Naive B cell (primary cell): ENCODE measurements around the gene MIA2. TPM values are rescaled to one million over a fixed set of nuclear protein-coding genes. Genes with fewer than 3 reads are reported as not detected.
A peak's percentile ranks its signal among the peaks of the same experiment; 100 is the strongest.

Experiments used
- ATAC-seq, 2 donors: fragments of 150-1000 bp; cut with Tn5 transposase; 2 replicates each; pipeline ENCODE4 v1.10.0; 2021; ENCODE audit warnings: low read depth in 2 of 2, mild to moderate bottlenecking in 2 of 2, moderate library complexity in 2 of 2
- DNase-seq: peaks from one replicate; pipeline ENCODE4 v3.0.0; 2022
- H3K27ac Mint-ChIP-seq, 6 donors: one replicate each; pipeline ENCODE4 v1.8.0; 2020 to 2022; ENCODE audit warnings: mild to moderate bottlenecking in 6 of 6, mixed read lengths in 6 of 6, moderate library complexity in 5 of 6, inconsistent platforms in 2 of 6
- H3K27me3 Mint-ChIP-seq, 3 donors: one replicate each; pipeline ENCODE4 v1.8.0; 2021 to 2022; ENCODE audit warnings: mixed read lengths in 3 of 3, mild to moderate bottlenecking in 1 of 3
- H3K36me3 Mint-ChIP-seq, 2 donors: one replicate each; pipeline ENCODE4 v1.8.0; 2020 to 2022; ENCODE audit warnings: mixed read lengths in 2 of 2, inconsistent platforms in 1 of 2, mild to moderate bottlenecking in 1 of 2
- H3K4me1 Mint-ChIP-seq, 3 donors: one replicate each; pipeline ENCODE4 v1.8.0; 2020 to 2022; ENCODE audit warnings: mixed read lengths in 3 of 3, inconsistent platforms in 1 of 3, mild to moderate bottlenecking in 1 of 3, moderate library complexity in 1 of 3
- H3K4me3 Mint-ChIP-seq, 8 donors: one replicate each; pipeline ENCODE4 v1.8.0; 2020 to 2022; ENCODE audit warnings: mild to moderate bottlenecking in 8 of 8, mixed read lengths in 8 of 8, moderate library complexity in 8 of 8, inconsistent platforms in 2 of 8
- H3K9me3 Mint-ChIP-seq, 7 donors: one replicate each; pipeline ENCODE4 v1.8.0; 2020 to 2022; ENCODE audit warnings: mixed read lengths in 7 of 7, mild to moderate bottlenecking in 5 of 7, inconsistent platforms in 2 of 7, moderate library complexity in 1 of 7
- polyA plus RNA-seq, 6 donors: library from polyadenylated mRNA; unstranded; fragments of 300-500 nt; fragmentation: Illumina TruSeq; gene quantifications; one replicate each; pipeline ENCODE4 v1.2.3, GENCODE V29; 2021; ENCODE audit warnings: low read depth in 6 of 6

MIA2 gene
- polyA plus RNA-seq, 6 donors from 2014 or later: 16.2 to 27.3 (median 23.7) TPM

- Mint-ChIP-seq H3K4me3 (no peak overlapping the region), H3K27me3 (no peaks in the 10 kb centered on the region), H3K9me3 (peaks cover 8 to 46% (median 30%) of the 10 kb centered on the region in 7 donors), H3K27ac (no peak overlapping the region), H3K36me3 (peaks cover 28 to 32% of the 10 kb centered on the region in 2 donors), H3K4me1 (peaks cover 9 to 14% (median 14%) of the 10 kb centered on the region in 3 donors)
- DNase-seq (no peak), ATAC-seq (no peak)
Observed at GRCh38 chr14:39416072-39416471, 182.4 kb downstream of the MIA2 start.

GRCh38 chr14:39417014-39417413 is 183.3 kb downstream of the MIA2 start:
- DNase-seq: no peak
- ATAC-seq: no peak
- Mint-ChIP-seq H3K4me1 (peaks cover 17 to 19% (median 19%) of the 10 kb centered on the region in 3 donors), H3K36me3 (peaks cover 28 to 29% of the 10 kb centered on the region in 2 donors), H3K27ac (no peak overlapping the region), H3K4me3 (no peak overlapping the region), H3K27me3 (no peaks in the 10 kb centered on the region), H3K9me3 (peaks cover 8 to 46% (median 30%) of the 10 kb centered on the region in 7 donors)

GRCh38 chr14:39419272-39419671 is 185.6 kb downstream of the MIA2 start:
- H3K4me3 Mint-ChIP-seq: no peak overlapping the region
- DNase-seq: no peak
- ATAC-seq: peak in 1 of 2 donors; percentile 28
- peaks cover 4 to 27% (median 22%) of the 10 kb centered on the region in 7 donors for H3K9me3 Mint-ChIP-seq
- peaks cover 16 to 19% of the 10 kb centered on the region in 2 donors for H3K36me3 Mint-ChIP-seq
- H3K27ac Mint-ChIP-seq: no peak overlapping the region
- no peaks in the 10 kb centered on the region for H3K27me3 Mint-ChIP-seq
- peaks cover 26 to 37% (median 34%) of the 10 kb centered on the region in 3 donors for H3K4me1 Mint-ChIP-seq

DNA sequence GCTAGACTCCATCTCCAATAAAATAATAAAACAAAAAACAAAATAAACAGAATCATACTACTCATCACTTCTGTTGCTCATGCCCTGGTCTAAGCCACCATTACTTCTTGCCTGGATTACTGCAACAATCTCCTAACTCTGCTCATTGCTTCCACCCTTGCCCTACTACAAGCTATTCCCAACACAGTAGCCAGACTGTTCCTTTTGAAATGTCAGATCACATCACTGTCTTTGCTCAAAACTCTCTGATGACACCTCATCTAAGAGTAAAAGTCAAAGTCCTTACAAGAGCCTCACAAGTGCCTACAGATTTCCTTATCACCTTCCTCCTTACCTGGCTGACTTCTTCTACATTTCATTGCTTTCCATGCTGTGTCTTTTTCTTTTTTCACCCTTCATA is 188.5 kb downstream of the MIA2 start:
- DNase-seq: no peak
- peaks cover 30 to 50% (median 47%) of the 10 kb centered on the region in 3 donors for H3K4me1 Mint-ChIP-seq
- H3K27me3 Mint-ChIP-seq: no peaks in the 10 kb centered on the region
- H3K4me3 Mint-ChIP-seq: no peak overlapping the region
- peaks cover 2 to 4% of the 10 kb centered on the region in 2 donors for H3K36me3 Mint-ChIP-seq
- peak overlapping the region in 1 of 6 donors; percentile 7 for H3K27ac Mint-ChIP-seq
- H3K9me3 Mint-ChIP-seq: peaks cover 0 to 4% (median under 1%) of the 10 kb centered on the region in 7 donors
- no peak for ATAC-seq

DNA sequence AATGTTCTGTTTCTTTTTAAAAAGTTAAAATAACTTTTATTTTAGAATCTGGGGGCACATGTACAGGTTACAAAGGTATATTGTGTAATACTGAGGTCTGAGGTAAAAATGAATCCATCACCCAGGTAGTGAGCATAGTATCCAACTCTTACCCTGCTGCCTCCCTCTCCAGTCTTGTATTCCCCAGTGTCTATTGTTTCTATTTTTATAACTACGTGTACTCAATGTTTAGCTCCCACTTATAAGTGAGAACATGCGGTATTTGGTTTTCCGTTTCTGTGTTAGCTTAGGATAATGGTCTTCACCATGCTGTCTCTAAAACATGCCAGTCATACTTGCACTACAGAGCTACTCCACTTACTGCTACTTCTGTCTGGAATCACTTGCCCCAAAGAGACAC is 190.1 kb downstream of the MIA2 start:
- Mint-ChIP-seq H3K27me3 (no peaks in the 10 kb centered on the region), H3K4me3 (no peak overlapping the region), H3K4me1 (peaks cover 35 to 66% (median 55%) of the 10 kb centered on the region in 3 donors), H3K27ac (peak overlapping the region in 2 of 6 donors; percentile 59 to 66), H3K9me3 (no peaks in the 10 kb centered on the region), H3K36me3 (peaks cover 0 to 3% of the 10 kb centered on the region in 2 donors)
- DNase-seq (no peak), ATAC-seq (no peak)

GRCh38 chr14:39425947-39426346 is 192.2 kb downstream of the MIA2 start:
- H3K27me3 Mint-ChIP-seq: no peaks in the 10 kb centered on the region
- H3K27ac Mint-ChIP-seq: peak overlapping the region in 2 of 6 donors; percentile 10 to 67
- DNase-seq (no peak), ATAC-seq (no peak)
- no peaks in the 10 kb centered on the region for H3K9me3 Mint-ChIP-seq
- peaks cover 0 to 3% of the 10 kb centered on the region in 2 donors for H3K36me3 Mint-ChIP-seq
- peaks cover 50 to 84% (median 70%) of the 10 kb centered on the region in 3 donors for H3K4me1 Mint-ChIP-seq
- no peak overlapping the region for H3K4me3 Mint-ChIP-seq

DNA sequence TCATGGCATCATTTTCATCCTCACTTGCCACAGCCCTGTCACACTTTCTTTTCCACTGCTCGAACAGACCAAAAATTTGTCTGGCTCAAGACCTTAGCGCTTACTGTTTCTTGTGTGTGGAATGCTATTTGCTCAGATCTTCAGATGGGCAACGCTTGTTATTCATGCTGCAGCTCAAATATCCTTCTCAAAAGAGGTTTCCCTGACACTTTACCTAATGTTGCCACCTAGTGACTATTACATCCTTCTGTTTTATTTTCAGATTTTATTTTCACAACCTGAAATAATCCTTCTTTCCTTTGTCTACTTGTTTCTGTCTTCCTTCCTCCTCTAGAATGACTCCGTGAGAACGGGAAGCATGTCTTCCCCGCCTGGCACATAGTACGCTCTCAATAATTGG is 192.9 kb downstream of the MIA2 start:
- ATAC-seq (no peak), DNase-seq (no peak)
- Mint-ChIP-seq H3K27ac (peak overlapping the region in 4 of 6 donors; percentile 56 to 76 (median 67)), H3K4me1 (peaks cover 48 to 81% (median 68%) of the 10 kb centered on the region in 3 donors), H3K36me3 (peaks cover 0 to 3% of the 10 kb centered on the region in 2 donors), H3K9me3 (no peaks in the 10 kb centered on the region), H3K4me3 (peak overlapping the region in 2 of 8 donors; percentile 4 to 31), H3K27me3 (no peaks in the 10 kb centered on the region)

DNA sequence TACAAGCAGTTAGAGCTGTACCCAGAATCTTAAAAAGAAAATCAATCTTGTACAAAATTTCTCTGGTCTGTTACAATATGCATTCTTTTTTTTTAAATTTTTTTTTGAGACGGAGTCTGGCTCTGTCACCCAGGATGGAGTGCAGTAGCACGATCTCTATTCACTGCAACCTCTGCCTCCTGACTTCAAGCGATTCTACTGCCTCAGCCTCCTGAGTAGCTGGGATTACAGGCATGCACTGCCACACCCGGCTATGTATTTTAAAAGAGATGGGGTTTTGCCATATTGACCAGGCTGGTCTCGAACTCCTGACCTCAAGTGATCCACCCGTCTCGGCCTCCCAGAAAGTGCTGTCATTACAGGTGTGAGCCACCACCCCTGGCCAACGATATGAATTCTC is 194.4 kb downstream of the MIA2 start:
- Mint-ChIP-seq H3K27ac (peak overlapping the region in 2 of 6 donors; percentile 17 to 56), H3K4me3 (peak overlapping the region in 3 of 8 donors; percentile 22 to 68 (median 59)), H3K36me3 (no peaks in the 10 kb centered on the region), H3K4me1 (peaks cover 43 to 68% (median 65%) of the 10 kb centered on the region in 3 donors), H3K9me3 (no peaks in the 10 kb centered on the region), H3K27me3 (no peaks in the 10 kb centered on the region)
- DNase-seq: no peak
- no peak for ATAC-seq

- H3K27ac Mint-ChIP-seq: peak overlapping the region; percentile 96 to 99 (median 98)
- H3K9me3 Mint-ChIP-seq: no peaks in the 10 kb centered on the region
- ATAC-seq: no peak
- peak overlapping the region; percentile 90 to 100 (median 98) for H3K4me3 Mint-ChIP-seq
- peak; percentile 6 for DNase-seq
- H3K4me1 Mint-ChIP-seq: peaks cover 40 to 59% (median 54%) of the 10 kb centered on the region in 3 donors
- H3K36me3 Mint-ChIP-seq: no peaks in the 10 kb centered on the region
- H3K27me3 Mint-ChIP-seq: no peaks in the 10 kb centered on the region
Observed at GRCh38 chr14:39430762-39431415, 197.2 kb downstream of the MIA2 start.

- peak overlapping the region; percentile 99 to 100 (median 100) for H3K27ac Mint-ChIP-seq
- H3K4me1 Mint-ChIP-seq: peaks cover 34 to 53% (median 48%) of the 10 kb centered on the region in 3 donors
Observed at GRCh38 chr14:39431416-39432178, 197.9 kb downstream of the MIA2 start.

GRCh38 chr14:39432179-39432618 is 198.5 kb downstream of the MIA2 start, which contains the start of gene FBXO33:
TSS of gene FBXO33 (minus strand) at chr14:39432433. CDS start at chr14:39432162, 271 bp downstream.
- no peaks in the 10 kb centered on the region for H3K36me3 Mint-ChIP-seq
- peak within 1 kb of the TSS; percentile 99 to 100 (median 100) for H3K27ac Mint-ChIP-seq
- peak; percentile 98 for DNase-seq
- ATAC-seq: peak; percentile 79 to 82
- peak within 1 kb of the TSS; percentile 90 to 100 (median 99) for H3K4me3 Mint-ChIP-seq
- H3K27me3 Mint-ChIP-seq: no peaks in the 10 kb centered on the region
- no peaks in the 10 kb centered on the region for H3K9me3 Mint-ChIP-seq
- H3K4me1 Mint-ChIP-seq: peaks cover 28 to 47% (median 43%) of the 10 kb centered on the region in 3 donors

More at GRCh38 chr14:39431416-39432178, 197.9 kb downstream of the MIA2 start:
- H3K27me3 Mint-ChIP-seq: no peaks in the 10 kb centered on the region
- DNase-seq (peak; percentile 50), ATAC-seq (peak; percentile 5 to 13)
- H3K9me3 Mint-ChIP-seq: no peaks in the 10 kb centered on the region
- H3K36me3 Mint-ChIP-seq: no peaks in the 10 kb centered on the region
- peak overlapping the region; percentile 90 to 100 (median 99) for H3K4me3 Mint-ChIP-seq

- peak overlapping the region; percentile 94 to 100 (median 98) for H3K27ac Mint-ChIP-seq
- H3K27me3 Mint-ChIP-seq: no peaks in the 10 kb centered on the region
- peak overlapping the region; percentile 90 to 100 (median 99) for H3K4me3 Mint-ChIP-seq
- H3K4me1 Mint-ChIP-seq: peaks cover 28 to 43% (median 41%) of the 10 kb centered on the region in 3 donors
- no peaks in the 10 kb centered on the region for H3K36me3 Mint-ChIP-seq
- no peaks in the 10 kb centered on the region for H3K9me3 Mint-ChIP-seq
- DNase-seq (peak; percentile 84), ATAC-seq (peak; percentile 48 to 51)
Observed at GRCh38 chr14:39432619-39433451, 199.1 kb downstream of the MIA2 start.

GRCh38 chr14:39433452-39433813 is 199.7 kb downstream of the MIA2 start:
- Mint-ChIP-seq H3K36me3 (no peaks in the 10 kb centered on the region), H3K27me3 (no peaks in the 10 kb centered on the region)

More at GRCh38 chr14:39433452-39433813, 199.7 kb downstream of the MIA2 start:
- H3K4me3 Mint-ChIP-seq: peak overlapping the region; percentile 90 to 100 (median 99)
- ATAC-seq (no peak), DNase-seq (no peak)
- H3K27ac Mint-ChIP-seq: peak overlapping the region; percentile 94 to 100 (median 98)
- peaks cover 26 to 39% (median 35%) of the 10 kb centered on the region in 3 donors for H3K4me1 Mint-ChIP-seq
- no peaks in the 10 kb centered on the region for H3K9me3 Mint-ChIP-seq
